Measurements from ENCODE around the gene SWSAP1. TPM values are rescaled to one million over a fixed set of nuclear protein-coding genes. Genes with fewer than 3 reads are reported as not detected.

SWSAP1 gene
- total and polyA plus RNA-seq, 9 of the 15 experiments (the other 6 are each of a cell fraction or from before 2014, with no cell fraction given), result 0.18 to 2.8 (median 1.7) TPM

- TF ChIP-seq UBTF (IDR thresholded peaks at IDR 0.05; ENCODE audit: borderline replicate concordance in 1 of 2, low read depth in 2 of 2, low read length in 2 of 2) (no peak), TCFL5 (CRISPR knock-in tag; conservative IDR thresholded peaks at IDR 0.05) (no peak), ETS2 (tag; IDR thresholded peaks at IDR 0.05; ENCODE audit: borderline replicate concordance, poor library complexity, severe bottlenecking) (no peak), ZNF239 (CRISPR knock-in tag; IDR thresholded peaks at IDR 0.05) (peak; percentile 15; the same call in 1 of the 2 replicates), THAP12 (CRISPR knock-in tag; IDR thresholded peaks at IDR 0.05) (peak; percentile 84; the same call in 1 of the 2 replicates), SMAD1 (IDR thresholded peaks at IDR 0.05; ENCODE audit: low read depth, low read length, partially characterized antibody) (peak; percentile 14), IRF9 (tag; IDR thresholded peaks at IDR 0.05) (no peak), MECOM (CRISPR knock-in tag; IDR thresholded peaks at IDR 0.05) (no peak), MXI1 (IDR thresholded peaks at IDR 0.05; ENCODE audit: low read depth, low read length) (no peak; the same call in 1 of the 2 replicates), FUS (optimal IDR thresholded peaks at IDR 0.05; ENCODE audit: low read depth, low read length) (no peak), ZNF282 (CRISPR knock-in tag; IDR thresholded peaks at IDR 0.05) (no peak), ARID1B (IDR thresholded peaks at IDR 0.05) (no peak), SAFB (IDR thresholded peaks at IDR 0.05; ENCODE audit: borderline replicate concordance, low read depth, low read length) (no peak), KDM5B (IDR thresholded peaks at IDR 0.05; ENCODE audit: insufficient replicate concordance, low read depth, low read length) (peak; percentile 92), STAT5B (CRISPR knock-in tag; IDR thresholded peaks at IDR 0.05) (no peak), PHB (CRISPR knock-in tag; IDR thresholded peaks at IDR 0.05) (no peak), MYNN (IDR thresholded peaks at IDR 0.05) (no peak), MYNN (CRISPR knock-in tag; IDR thresholded peaks at IDR 0.05) (no peak), DDX20 (tag; IDR thresholded peaks at IDR 0.05; ENCODE audit: low read depth) (no peak), TAF7 (tag; IDR thresholded peaks at IDR 0.05) (peak; percentile 81)
Measured at GRCh38 chr19:11374433-11375142, at the start of gene SWSAP1 (continued).
